Thyroid gland (tissue), 4 donors: ENCODE measurements around the gene ZMYND12. TPM values are rescaled to one million over a fixed set of nuclear protein-coding genes. Genes with fewer than 3 reads are reported as not detected.

Experiments
- DNase-seq, 2 donors: peaks; one replicate each; pipeline ENCODE4 v3.0.0-alpha.2; 2019
- H3K27ac ChIP-seq, 3 donors: fragments of 200-600 bp; sonication (generic); 1 replicate in 2 of 3; 2 replicates in 1 of 3; pipeline ENCODE4 v1.5.1; 2016 to 2019; ENCODE audit warnings: mild to moderate bottlenecking in 1 of 3, moderate library complexity in 1 of 3
- H3K27me3 ChIP-seq: fragments of 200-600 bp; sonication (generic); one replicate; pipeline ENCODE4 v1.5.1; 2019
- H3K36me3 ChIP-seq, 2 donors: fragments of 200-600 bp; sonication (generic); one replicate each; pipeline ENCODE4 v1.5.1; 2016 to 2019
- H3K4me1 ChIP-seq, 2 donors: fragments of 200-600 bp; sonication (generic); one replicate each; pipeline ENCODE4 v1.5.1; 2017 to 2019
- H3K4me3 ChIP-seq, 3 donors: fragments of 200-600 bp; sonication (generic); replicated peaks in 1 of 3; 1 replicate in 2 of 3; 2 replicates in 1 of 3; pipeline ENCODE4 v1.5.1; 2016; ENCODE audit warnings: mild to moderate bottlenecking in 1 of 3
- H3K9me3 ChIP-seq: fragments of 200-600 bp; sonication (generic); one replicate; pipeline ENCODE4 v1.5.1; 2017
- POLR2A ChIP-seq, 2 donors: fragments of 450-650 bp; IDR thresholded peaks; one replicate each; pipeline ENCODE4 v1.6.1; 2017; ENCODE audit warnings: antibody characterized with exemption in 2 of 2, mild to moderate bottlenecking in 2 of 2, moderate library complexity in 1 of 2
- WGBS, 2 donors: methylation state at CpG; one replicate each; pipeline ENCODE4 v1.1.5; 2017; 5-methylcytosine and 5-hydroxymethylcytosine counted together
- intact Hi-C: fragments of 100-400 bp; cut with DNase I; formaldehyde crosslinking; loops from one replicate; pipeline ENCODE4 v1.15.1; 2023
- total RNA-seq, 4 donors: library from RNA; depleted of rRNA; stranded (reverse); fragments of >200 nt; gene quantifications; one replicate each; pipeline ENCODE4 v1.2.3, GENCODE V29; 2016
- TF ChIP-seq, protein P1 (sequence below), 6 experiments: fragments of 200-600 bp in 3 of 6; fragments of 450-650 bp in 3 of 6; sonication (generic) in 3 of 6; IDR thresholded peaks; one replicate each; pipeline ENCODE4 v1.5.1; 2016 to 2019; ENCODE audit warnings: antibody characterized with exemption in 6 of 6, mild to moderate bottlenecking in 2 of 6, inconsistent platforms in 1 of 6, moderate library complexity in 1 of 6

The ZMYND12 gene
- total RNA-seq, 4 donors from 2014 or later = 3.5 to 6.5 (median 5.6) TPM

DNA sequence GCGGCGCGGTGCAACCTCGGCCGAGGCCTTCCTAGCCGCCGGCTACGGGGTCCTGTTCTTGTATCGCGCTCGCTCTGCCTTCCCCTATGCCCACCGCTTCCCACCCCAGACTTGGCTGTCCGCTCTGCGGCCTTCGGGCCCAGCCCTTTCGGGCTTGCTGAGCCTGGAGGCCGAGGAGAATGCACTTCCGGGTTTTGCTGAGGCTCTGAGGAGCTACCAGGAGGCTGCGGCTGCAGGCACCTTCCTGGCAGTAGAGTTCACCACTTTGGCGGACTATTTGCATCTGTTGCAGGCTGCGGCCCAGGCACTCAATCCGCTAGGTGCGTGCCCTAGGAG is 900 bp upstream of the ZMYND12 start:
- peak overlapping the region; percentile 62 to 92 (median 91) for H3K27ac ChIP-seq
- TF ChIP-seq, protein P1, sequence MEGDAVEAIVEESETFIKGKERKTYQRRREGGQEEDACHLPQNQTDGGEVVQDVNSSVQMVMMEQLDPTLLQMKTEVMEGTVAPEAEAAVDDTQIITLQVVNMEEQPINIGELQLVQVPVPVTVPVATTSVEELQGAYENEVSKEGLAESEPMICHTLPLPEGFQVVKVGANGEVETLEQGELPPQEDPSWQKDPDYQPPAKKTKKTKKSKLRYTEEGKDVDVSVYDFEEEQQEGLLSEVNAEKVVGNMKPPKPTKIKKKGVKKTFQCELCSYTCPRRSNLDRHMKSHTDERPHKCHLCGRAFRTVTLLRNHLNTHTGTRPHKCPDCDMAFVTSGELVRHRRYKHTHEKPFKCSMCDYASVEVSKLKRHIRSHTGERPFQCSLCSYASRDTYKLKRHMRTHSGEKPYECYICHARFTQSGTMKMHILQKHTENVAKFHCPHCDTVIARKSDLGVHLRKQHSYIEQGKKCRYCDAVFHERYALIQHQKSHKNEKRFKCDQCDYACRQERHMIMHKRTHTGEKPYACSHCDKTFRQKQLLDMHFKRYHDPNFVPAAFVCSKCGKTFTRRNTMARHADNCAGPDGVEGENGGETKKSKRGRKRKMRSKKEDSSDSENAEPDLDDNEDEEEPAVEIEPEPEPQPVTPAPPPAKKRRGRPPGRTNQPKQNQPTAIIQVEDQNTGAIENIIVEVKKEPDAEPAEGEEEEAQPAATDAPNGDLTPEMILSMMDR (IDR thresholded peaks at IDR 0.05) = no peak
- no peak for TF ChIP-seq POLR2A (IDR thresholded peaks at IDR 0.05)
- H3K4me1 ChIP-seq = peaks cover 9 to 18% of the 10 kb centered on the region in 2 donors
- intact Hi-C loops = loop anchor here (5.0 kb wide), 1 partner anchor 119 kb away; the partner anchor contains the start of gene FOXJ3
- WGBS, 2 donors = 0% methylated on average over 5 to 11 of the region's 23 CpGs
- H3K36me3 ChIP-seq = peaks cover 3 to 11% of the 10 kb centered on the region in 2 donors
- H3K4me3 ChIP-seq = peak overlapping the region; percentile 62 to 80 (median 68)
- no peaks in the 10 kb centered on the region for H3K27me3 ChIP-seq
- peak; percentile 59 to 63 for DNase-seq
- H3K9me3 ChIP-seq = no peaks in the 10 kb centered on the region

DNA sequence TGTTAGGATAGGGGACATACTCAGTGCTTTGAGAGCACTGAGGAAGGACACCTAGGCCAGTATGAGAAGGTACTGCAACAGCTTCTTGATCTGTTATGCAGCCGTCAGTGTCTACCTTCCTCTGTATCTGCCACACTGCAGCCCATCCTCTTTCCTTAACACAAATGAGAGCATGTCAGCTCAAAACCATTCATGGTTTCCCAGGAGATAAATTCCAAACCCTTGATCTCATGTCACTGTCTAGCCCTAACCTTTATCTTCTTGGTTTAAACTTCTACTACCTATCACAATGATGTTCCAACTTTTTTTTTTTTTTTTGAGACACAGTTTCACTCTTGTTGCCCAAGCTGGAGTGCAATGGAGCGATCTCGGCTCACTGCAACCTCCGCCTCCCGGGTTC is 1.4 kb downstream of the ZMYND12 start:
- intact Hi-C loops = no loop called here
- peaks cover 9 to 18% of the 10 kb centered on the region in 2 donors for H3K4me1 ChIP-seq
- no peak for TF ChIP-seq POLR2A (IDR thresholded peaks at IDR 0.05)
- TF ChIP-seq, protein P1 (IDR thresholded peaks at IDR 0.05) = no peak
- H3K27ac ChIP-seq = no peak overlapping the region
- H3K27me3 ChIP-seq = no peaks in the 10 kb centered on the region
- no peak overlapping the region for H3K4me3 ChIP-seq
- H3K36me3 ChIP-seq = peaks cover under 1 to 5% of the 10 kb centered on the region in 2 donors
- WGBS, 2 donors = 99% methylated on average over 5 of the region's 5 CpGs
- DNase-seq = no peak
- no peaks in the 10 kb centered on the region for H3K9me3 ChIP-seq

DNA sequence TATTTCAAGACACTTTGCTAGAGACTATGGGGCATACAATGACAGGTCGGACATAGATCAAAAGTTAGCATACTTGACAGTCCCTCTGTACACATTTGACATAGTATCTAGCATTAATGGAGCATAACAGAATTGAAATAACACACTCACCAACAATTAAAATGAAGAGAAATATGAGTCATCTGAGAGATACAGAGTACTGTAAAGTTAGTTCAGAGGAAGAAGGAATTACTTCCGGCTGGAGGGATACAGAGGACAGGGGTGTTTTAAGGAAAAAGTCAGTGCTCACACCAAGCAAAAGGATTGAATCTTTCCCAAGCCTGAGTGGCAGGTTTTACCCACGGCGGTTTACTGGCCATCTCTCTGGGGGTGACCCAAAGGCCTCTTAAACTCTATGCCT is 2.4 kb downstream of the ZMYND12 start:
- no peaks in the 10 kb centered on the region for H3K36me3 ChIP-seq
- peaks cover 9 to 18% of the 10 kb centered on the region in 2 donors for H3K4me1 ChIP-seq
- 83 to 88% methylated on average over 4 of the region's 4 CpGs for WGBS, 2 donors
- H3K4me3 ChIP-seq = no peak overlapping the region
- DNase-seq = no peak
- intact Hi-C loops = no loop called here
- TF ChIP-seq, protein P1 (IDR thresholded peaks at IDR 0.05) = no peak
- no peak for TF ChIP-seq POLR2A (IDR thresholded peaks at IDR 0.05)
- H3K27ac ChIP-seq = no peak overlapping the region
- no peaks in the 10 kb centered on the region for H3K27me3 ChIP-seq
- no peaks in the 10 kb centered on the region for H3K9me3 ChIP-seq

GRCh38 chr1:42450061-42450460 is 5.8 kb downstream of the ZMYND12 start:
- intact Hi-C loops = no loop called here
- Histone ChIP-seq H3K4me1 (peaks cover 0 to 1% of the 10 kb centered on the region in 2 donors), H3K36me3 (no peaks in the 10 kb centered on the region), H3K4me3 (no peak overlapping the region), H3K9me3 (no peaks in the 10 kb centered on the region), H3K27me3 (no peaks in the 10 kb centered on the region), H3K27ac (no peak overlapping the region)
- DNase-seq = no peak
- TF ChIP-seq, protein P1 (IDR thresholded peaks at IDR 0.05) = no peak
- TF ChIP-seq POLR2A (IDR thresholded peaks at IDR 0.05) = no peak
- 90 to 94% methylated on average over 1 of the region's 1 CpG for WGBS, 2 donors

DNA sequence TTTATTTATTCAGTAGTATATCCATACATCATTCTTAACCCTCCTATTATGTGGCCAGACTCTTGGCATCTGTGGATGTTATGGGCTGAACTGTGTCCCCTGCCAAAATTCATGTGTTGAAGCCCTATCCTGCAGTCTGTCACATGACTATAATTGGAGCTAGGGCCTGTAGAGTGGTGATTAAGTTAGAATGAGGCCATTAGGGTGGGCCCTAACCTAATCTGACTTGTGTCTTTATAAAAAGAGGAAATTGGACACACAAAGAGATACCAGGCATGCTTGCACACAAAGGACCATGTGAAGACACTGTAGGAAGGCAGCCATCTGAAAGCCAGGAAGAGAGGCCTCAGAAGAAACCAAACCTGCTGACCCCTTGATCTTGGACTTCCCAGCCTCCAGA is 6.6 kb downstream of the ZMYND12 start:
- TF ChIP-seq, protein P1 (IDR thresholded peaks at IDR 0.05) = no peak
- TF ChIP-seq POLR2A (IDR thresholded peaks at IDR 0.05) = no peak
- Histone ChIP-seq H3K27ac (no peak overlapping the region), H3K36me3 (no peaks in the 10 kb centered on the region), H3K4me3 (no peak overlapping the region), H3K9me3 (no peaks in the 10 kb centered on the region), H3K27me3 (no peaks in the 10 kb centered on the region), H3K4me1 (no peaks in the 10 kb centered on the region)
- intact Hi-C loops = no loop called here
- no peak for DNase-seq
